ENCODE measurements around the gene RPS27A. TPM values are rescaled to one million over a fixed set of nuclear protein-coding genes. Genes with fewer than 3 reads are reported as not detected.
"Not testable (repeated sequence)": the region's sequence is repeated elsewhere in the genome, so short reads cannot be mapped to it uniquely, and the experiment has no call there.

RPS27A gene
- polyA plus RNA-seq, 12 donors, result 1,296 to 2,513 (median 2,014) TPM; not detected in 1

DNA sequence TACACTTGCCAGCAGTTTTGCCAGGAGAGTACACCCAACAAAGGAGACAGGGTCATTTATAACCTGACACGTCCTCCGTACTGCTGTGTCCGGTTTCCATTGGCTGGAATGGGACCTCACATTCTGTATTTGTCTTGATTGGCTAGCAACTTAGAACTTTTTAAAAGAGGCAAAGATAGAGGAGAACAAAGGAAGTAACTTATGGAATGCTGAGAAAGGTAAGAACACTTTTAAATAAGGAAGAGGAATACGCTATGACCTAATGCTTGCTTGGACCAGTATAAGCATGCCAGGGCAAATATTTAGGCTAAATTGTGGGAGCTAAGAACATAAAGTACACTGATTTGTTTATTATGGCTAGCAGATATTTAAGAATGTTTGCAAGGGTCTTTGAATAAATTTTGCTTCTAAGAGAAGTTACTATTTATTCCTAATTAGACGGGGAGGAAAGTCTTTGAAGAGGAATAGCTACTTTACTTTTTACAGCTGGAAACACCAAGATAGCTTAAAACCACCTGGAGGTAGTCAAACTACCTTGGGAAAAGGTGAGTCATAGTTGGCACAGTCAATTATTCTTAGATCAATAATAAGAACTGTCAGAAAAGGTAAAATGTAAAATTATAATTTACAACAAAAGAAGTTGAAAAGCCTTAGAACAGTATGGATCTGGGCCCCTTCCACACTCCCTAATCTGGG is 48.5 kb downstream of the RPS27A start:
- not testable (repeated sequence) for DNase-seq

DNA sequence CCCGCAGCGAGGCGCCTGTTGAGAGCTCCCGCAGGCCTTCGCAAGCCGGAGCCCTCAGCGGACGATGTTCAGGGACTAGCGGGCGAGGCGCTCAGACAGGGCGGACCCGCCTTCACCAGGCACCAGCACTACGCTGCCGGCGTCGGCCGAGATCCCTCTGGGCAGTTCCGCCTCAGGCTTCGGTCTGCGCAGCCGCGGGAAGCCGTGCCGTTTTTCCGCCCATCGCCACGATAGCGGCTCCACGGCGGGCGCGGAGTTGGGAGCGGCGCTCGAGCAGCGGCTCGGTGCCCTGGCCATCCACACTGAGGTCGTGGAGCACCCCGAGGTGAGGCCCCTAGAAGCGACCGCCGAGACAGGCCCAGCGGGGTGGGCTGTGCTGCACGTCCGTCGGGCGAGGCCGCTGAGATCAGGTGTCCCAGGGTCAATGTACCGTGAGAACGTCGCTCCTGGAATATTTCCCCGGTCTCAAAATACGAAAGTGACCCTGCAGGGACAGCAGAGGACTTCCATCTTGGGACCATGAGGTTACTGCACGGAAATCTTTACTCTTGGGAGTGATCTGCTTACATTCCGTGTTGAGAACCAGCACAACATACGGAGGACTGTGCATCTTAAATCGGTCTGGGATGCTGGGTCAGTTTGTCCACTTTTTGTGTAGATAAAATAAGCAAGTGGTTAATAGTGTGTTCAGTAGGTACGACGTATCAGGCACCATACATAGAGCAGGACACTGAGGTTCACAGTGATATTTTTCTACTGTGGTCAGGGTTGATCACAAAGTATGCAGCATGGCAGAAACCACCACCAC is 49.8 kb downstream of the RPS27A start:
- peak; percentile 91 for DNase-seq

DNA sequence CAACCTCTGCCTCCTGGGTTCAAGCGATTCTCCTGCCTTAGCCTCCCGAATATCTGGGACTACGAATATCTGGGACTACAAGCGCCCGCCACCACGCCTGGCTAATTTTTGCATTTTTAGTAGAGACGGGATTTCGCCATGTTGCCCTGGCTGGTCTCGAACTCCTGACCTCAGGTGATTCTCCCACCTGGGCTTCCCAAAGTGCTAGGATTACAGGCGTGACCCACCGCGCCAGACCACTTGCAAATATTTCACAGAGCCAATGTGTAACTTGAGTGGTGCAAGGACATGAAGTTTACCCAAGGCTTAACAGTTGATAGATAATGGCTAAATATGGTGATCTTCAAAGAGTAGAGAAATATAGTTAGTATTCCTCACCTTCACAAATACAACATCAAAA is 50.6 kb downstream of the RPS27A start:
- no peak for DNase-seq

Other genes with a start within 250 kb of the RPS27A start
- 100 to 1,000 TPM in 11 of 12 donors, 10 to 100 TPM in 1; 88.1 to 906 (median 714) TPM for gene RTN4, start 182.2 kb upstream of the RPS27A start, polyA plus RNA-seq (ENCODE audit: insufficient read length in 12 of 12)
- gene CLHC1, start 395 bp upstream of the RPS27A start, polyA plus RNA-seq (ENCODE audit: insufficient read length in 12 of 12), result 10 to 100 TPM in 7 of 12 donors, 1 to 10 TPM in 3, not detected in 2; 7.0 to 17.3 (median 13.8) TPM
- gene MTIF2, start 36.5 kb downstream of the RPS27A start, polyA plus RNA-seq (ENCODE audit: insufficient read length in 12 of 12), result 10 to 100 TPM in 11 of 12 donors, not detected in 1; 19.6 to 33.7 (median 22.9) TPM
- gene CCDC88A, start 187.2 kb downstream of the RPS27A start, polyA plus RNA-seq (ENCODE audit: insufficient read length in 12 of 12), result 100 to 1,000 TPM in 3 of 12 donors, 10 to 100 TPM in 9; 43.3 to 229 (median 73.6) TPM